ENCODE results near the gene SLFN12. TPM values are rescaled to one million over a fixed set of nuclear protein-coding genes. Genes with fewer than 3 reads are reported as not detected.
"Not testable (repeated sequence)": the region's sequence is repeated elsewhere in the genome, so short reads cannot be mapped to it uniquely, and the experiment has no call there.

SLFN12 gene
- total RNA-seq, 2 experiments from 2014 or later = 5.4 TPM

DNA sequence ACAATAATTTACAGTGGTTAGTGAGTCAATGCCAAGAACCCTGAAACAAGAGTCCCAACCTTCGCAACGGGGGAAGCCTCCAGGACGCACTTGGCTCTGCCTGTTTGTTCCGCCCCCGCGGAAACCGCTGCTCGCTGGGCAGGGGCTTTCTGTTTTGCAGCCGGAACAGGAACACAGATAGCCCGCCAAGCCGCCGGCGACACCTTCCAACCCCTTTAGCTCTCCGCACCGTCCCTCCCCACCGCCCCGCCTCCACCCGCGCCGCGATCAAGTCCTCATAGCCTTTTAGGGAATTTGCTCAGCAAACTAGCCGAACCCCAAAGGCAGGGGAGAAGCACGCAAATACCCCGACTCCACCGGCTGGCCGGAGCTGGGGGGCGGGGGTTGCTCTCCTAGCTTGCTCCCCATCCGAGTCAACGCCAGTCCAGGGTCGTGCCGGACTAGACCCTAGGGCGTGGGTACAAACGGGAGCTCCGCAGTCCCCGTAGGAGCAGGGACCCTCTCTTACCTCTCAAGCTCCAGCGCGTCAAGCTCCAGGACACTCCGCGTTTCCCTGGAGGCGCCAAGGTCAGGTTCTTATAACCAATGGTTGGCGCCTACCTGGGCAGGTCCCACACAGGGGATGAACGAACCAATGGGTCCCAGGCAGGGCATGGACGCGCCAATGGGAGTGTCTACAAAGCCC lies 16.1 kb upstream of the SLFN12 start, which contains the start of gene SLFN13:
Gene SLFN13 (minus strand): TSS at position 553 of the 685 bp plus-strand sequence. CDS start 3,086 bp downstream, outside the sequence.
- H3K27ac Mint-ChIP-seq = peak within 1 kb of the TSS; percentile 51
- H3K36me3 Mint-ChIP-seq (ENCODE audit: low read depth) = no peaks in the 10 kb centered on the region
- H3K4me1 Mint-ChIP-seq = peaks cover 15% of the 10 kb centered on the region
- CTCF ChIA-PET = interaction anchor here (0.7 to 1.3 kb wide), 8 partner anchors 22 to 308 kb away, joined by 3 to 4 read pairs (median 3); no protein-coding TSS in a partner anchor
- H3K9me3 Mint-ChIP-seq (ENCODE audit: low read depth) = no peaks in the 10 kb centered on the region
- ATAC-seq (peak; percentile 97), DNase-seq (peak; percentile 97)
- H3K4me3 Mint-ChIP-seq = peak within 1 kb of the TSS; percentile 46
- no peaks in the 10 kb centered on the region for H3K27me3 Mint-ChIP-seq
- POLR2A ChIA-PET = interaction anchor here (0.6 to 1.0 kb wide), 4 partner anchors 39 to 234 kb away, joined by 3 to 6 read pairs (median 4); no protein-coding TSS in a partner anchor
- intact Hi-C loops (cut with DNase I, micrococcal nuclease) = loop anchor here (1.0 to 5.0 kb wide), 9 partner anchors 15 to 203 kb away; partner anchors contain the start of genes SLFN11 (in 1 of the 2) and SLFN12L (in 1 of the 2)

DNA sequence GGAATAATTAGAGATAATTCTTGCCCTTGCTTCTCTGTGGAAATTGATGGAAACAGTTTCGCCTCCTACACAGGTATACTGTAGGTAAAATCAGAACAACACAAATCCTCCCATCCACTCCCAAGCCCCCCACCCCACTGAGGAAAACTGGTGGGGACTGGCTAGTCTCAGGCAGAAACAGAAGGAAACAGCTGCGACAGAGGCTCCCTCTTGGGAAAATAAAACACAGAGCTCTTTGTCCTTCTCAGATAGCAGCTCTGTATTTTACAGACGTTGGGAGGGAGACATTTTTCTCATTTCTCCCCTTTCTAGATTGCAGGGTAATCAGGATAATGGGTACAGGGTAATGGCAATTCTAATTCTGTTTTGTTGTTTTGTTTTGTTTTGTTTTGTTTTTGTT lies 15.2 kb upstream of the SLFN12 start:
- intact Hi-C loops (cut with DNase I, micrococcal nuclease) = loop anchor here in 1 of 2 experiments (5.0 kb wide), 1 partner anchor 135 kb away; no protein-coding TSS in a partner anchor
- ChIA-PET POLR2A (interaction anchor here (1.0 kb wide), 2 partner anchors 39 to 41 kb away, joined by 4 to 6 read pairs; no protein-coding TSS in a partner anchor), CTCF (interaction anchor here (0.7 to 1.4 kb wide), 4 partner anchors 92 to 196 kb away, joined by 3 to 4 read pairs (median 3); no protein-coding TSS in a partner anchor)
- Mint-ChIP-seq H3K4me3 (peak overlapping the region; percentile 46), H3K4me1 (peaks cover 15% of the 10 kb centered on the region), H3K27ac (no peak overlapping the region), H3K9me3 (ENCODE audit: low read depth) (no peaks in the 10 kb centered on the region), H3K36me3 (ENCODE audit: low read depth) (no peaks in the 10 kb centered on the region), H3K27me3 (no peaks in the 10 kb centered on the region)
- ATAC-seq (no peak), DNase-seq (no peak)

DNA sequence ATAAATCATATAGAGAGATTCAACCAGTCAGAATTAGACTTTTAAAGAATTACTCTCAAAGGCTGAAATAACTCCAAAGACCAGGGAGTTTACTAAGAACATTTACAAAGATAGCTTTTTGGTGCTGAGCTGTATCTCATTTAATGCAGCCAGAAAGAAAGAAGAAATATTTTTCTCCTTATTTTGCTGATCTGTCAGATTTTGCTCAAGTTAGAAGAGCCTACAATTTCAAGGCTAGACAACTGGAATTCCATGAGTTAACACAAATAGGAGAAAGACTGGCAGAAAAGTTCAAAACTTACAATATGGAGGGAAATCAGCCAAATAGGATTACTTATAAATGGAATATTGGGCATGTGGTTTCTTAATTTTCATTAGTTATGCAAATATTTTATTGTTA lies 6.1 kb upstream of the SLFN12 start:
- Mint-ChIP-seq H3K27ac (no peak overlapping the region), H3K9me3 (ENCODE audit: low read depth) (no peaks in the 10 kb centered on the region), H3K4me1 (peaks cover 7% of the 10 kb centered on the region), H3K36me3 (ENCODE audit: low read depth) (no peaks in the 10 kb centered on the region), H3K4me3 (no peak overlapping the region), H3K27me3 (no peaks in the 10 kb centered on the region)
- ChIA-PET CTCF (no interaction called here), POLR2A (interaction anchor here (0.7 kb wide), 1 partner anchor 364 kb away, joined by 7 read pairs; no protein-coding TSS in a partner anchor)
- intact Hi-C loops (cut with DNase I, micrococcal nuclease) = loop anchor here in 1 of 2 experiments (10.0 kb wide), 1 partner anchor 366 kb away; the partner anchor contains the start of gene TAF15
- ATAC-seq (no peak), DNase-seq (no peak)

DNA sequence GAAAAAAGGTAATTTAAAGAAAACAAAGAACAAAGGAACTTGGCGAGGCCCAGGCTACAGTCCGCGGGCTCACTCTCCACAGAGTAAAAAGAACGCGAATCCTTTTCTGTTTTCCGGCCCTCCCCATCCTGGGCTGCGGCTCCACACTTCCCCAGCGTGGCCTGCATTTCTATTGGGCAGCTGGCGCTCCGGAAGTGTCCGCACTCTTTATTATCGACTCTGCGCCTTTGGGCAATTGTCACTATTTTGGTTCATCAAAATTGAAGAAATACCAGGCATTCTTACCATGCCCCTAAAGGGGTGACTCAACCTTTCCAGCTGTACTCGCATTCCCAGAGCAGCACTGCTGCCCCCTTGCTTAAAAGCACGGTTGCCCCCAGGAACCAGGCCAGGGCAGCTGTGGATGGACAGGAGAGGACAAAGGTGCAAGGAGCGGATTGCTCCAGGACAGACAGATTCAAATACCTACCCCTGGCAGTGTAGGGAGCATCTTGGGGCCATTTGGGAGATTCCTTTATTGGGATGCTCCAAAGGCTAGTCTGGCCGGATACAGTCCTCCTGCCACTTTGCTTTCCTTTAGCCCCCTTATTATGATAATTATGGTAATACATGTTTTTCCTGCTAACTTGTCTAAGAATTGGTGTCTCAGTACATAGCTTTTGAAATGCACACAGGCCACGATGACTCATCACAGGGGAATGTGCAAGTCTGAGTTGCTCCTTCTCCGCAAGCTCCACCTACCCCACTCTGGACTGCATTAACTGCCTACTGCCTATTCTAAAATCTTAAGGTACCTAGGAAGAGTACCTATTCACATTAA lies 985 bp upstream of the SLFN12 start:
- peak; percentile 93 for ATAC-seq
- H3K4me1 Mint-ChIP-seq = peaks cover 35% of the 10 kb centered on the region
- intact Hi-C loops (cut with DNase I, micrococcal nuclease) = loop anchor here in 1 of 2 experiments (1.0 to 10.0 kb wide), 7 partner anchors 15 to 372 kb away; partner anchors contain the start of genes NLE1, SLFN11, SLFN12L and SLFN13
- no peaks in the 10 kb centered on the region for H3K27me3 Mint-ChIP-seq
- ChIA-PET POLR2A (interaction anchor here (0.6 to 1.7 kb wide), 5 partner anchors 55 to 292 kb away, joined by 3 to 7 read pairs (median 4); partner anchors contain the start of gene SLFN11), CTCF (interaction anchor here (0.8 to 1.9 kb wide), 4 partner anchors 22 to 196 kb away, joined by 3 to 6 read pairs (median 4); no protein-coding TSS in a partner anchor)
- no peaks in the 10 kb centered on the region for H3K36me3 Mint-ChIP-seq (ENCODE audit: low read depth)
- peak overlapping the region; percentile 90 for H3K4me3 Mint-ChIP-seq
- no peaks in the 10 kb centered on the region for H3K9me3 Mint-ChIP-seq (ENCODE audit: low read depth)
- peak; percentile 84 for DNase-seq
- peak overlapping the region; percentile 98 for H3K27ac Mint-ChIP-seq

DNA sequence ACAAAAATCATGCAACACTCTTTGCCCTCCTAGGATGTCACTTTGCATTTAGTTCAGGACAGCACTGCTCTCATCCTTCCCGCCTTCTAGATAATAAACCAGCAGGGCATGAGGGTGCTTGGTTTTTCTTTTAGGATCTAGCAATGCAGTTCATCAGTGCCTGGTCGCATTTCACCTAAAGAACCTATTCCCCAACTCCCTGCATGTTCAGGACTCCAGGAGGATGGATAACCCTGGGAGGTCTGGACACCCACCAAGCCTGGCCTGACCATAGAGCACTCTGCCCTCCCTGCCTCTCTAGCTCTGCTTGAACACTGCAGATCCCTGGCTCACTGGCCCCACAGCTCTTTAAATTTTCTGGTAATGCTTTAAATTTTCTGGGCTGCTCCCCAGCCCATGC lies 2.6 kb downstream of the SLFN12 start:
- Mint-ChIP-seq H3K27me3 (no peaks in the 10 kb centered on the region), H3K9me3 (ENCODE audit: low read depth) (no peaks in the 10 kb centered on the region), H3K27ac (no peak overlapping the region), H3K36me3 (ENCODE audit: low read depth) (peaks cover 2% of the 10 kb centered on the region), H3K4me1 (peaks cover 40% of the 10 kb centered on the region), H3K4me3 (no peak overlapping the region)
- DNase-seq = no peak
- ChIA-PET CTCF (interaction anchor here (0.5 to 0.6 kb wide), 2 partner anchors 172 to 1047 kb away, joined by 3 to 4 read pairs; no protein-coding TSS in a partner anchor), POLR2A (interaction anchor here (0.5 kb wide), 1 partner anchor 9 kb away, joined by 8 read pairs; no protein-coding TSS in a partner anchor)
- intact Hi-C loops (cut with DNase I, micrococcal nuclease) = loop anchor here in 1 of 2 experiments (10.0 kb wide), 1 partner anchor 375 kb away; the partner anchor contains the start of gene TAF15
- ATAC-seq = no peak

DNA sequence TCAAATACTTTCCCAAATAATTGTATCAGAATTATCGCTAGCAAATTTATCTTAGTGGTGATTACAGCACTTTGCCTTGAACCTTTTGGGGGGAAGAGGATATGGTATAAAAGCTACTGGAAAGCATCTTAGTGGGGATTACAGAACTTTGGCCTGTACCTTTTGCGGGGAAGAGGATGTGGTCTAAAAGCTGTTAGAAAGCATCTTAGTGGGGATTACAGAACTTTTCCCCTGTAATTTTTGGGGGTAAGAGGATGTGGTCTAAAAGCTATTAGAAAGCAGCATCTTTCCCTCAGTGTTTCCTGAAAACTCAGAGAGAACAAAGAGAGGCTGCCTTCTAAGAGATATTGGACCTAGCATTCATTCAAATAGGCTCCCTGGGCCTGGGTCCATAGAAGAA lies 4.1 kb downstream of the SLFN12 start:
- intact Hi-C loops (cut with DNase I, micrococcal nuclease) = no loop called here
- Mint-ChIP-seq H3K27ac (no peak overlapping the region), H3K4me3 (no peak overlapping the region), H3K36me3 (ENCODE audit: low read depth) (peaks cover 2% of the 10 kb centered on the region), H3K27me3 (no peaks in the 10 kb centered on the region), H3K9me3 (ENCODE audit: low read depth) (no peaks in the 10 kb centered on the region), H3K4me1 (peaks cover 31% of the 10 kb centered on the region)
- ATAC-seq (no peak), DNase-seq (no peak)
- POLR2A ChIA-PET = no interaction called here
- CTCF ChIA-PET = no interaction called here

DNA sequence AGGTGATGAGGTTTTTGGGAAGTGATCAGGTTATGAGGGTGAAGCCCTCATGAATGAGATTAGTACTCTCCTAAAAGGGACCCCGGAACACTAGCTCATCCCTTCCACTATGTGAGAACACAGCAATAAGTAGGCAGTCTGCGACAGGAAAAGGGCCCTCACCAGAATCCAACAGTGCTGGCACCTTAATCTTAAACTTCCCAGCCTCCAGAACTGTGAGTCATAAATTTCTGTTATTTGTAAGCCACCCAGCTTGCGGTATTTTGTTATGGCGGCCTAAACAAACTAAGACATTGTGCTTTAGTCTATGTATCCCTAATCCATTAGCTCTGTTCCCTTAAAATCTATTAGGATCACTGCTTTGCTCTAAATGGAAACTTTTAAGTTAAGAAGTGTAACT lies 8.5 kb downstream of the SLFN12 start:
- H3K4me1 Mint-ChIP-seq = peaks cover 10% of the 10 kb centered on the region
- H3K36me3 Mint-ChIP-seq (ENCODE audit: low read depth) = peaks cover 7% of the 10 kb centered on the region
- CTCF ChIA-PET = interaction anchor here (0.7 kb wide), 1 partner anchor 507 kb away, joined by 3 read pairs; no protein-coding TSS in a partner anchor

DNA sequence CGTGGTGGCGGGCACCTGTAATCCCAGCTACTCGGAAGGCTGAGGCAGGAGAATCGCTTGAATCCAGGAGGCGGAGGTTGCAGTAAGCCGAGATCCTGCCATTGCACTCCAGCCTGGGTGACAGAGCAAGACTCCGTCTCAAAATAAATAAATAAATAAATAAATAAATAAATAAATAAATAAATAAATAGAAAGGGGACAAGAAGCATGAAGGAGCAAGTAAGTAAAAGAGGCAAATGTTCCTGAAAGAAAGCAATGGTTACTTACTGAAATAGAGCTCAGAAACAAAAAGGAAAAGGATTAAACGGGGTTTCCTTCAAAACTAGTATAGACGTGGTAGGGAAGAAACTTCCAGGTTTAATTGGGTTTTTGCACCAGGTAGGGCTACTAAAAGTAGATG lies 11.2 kb downstream of the SLFN12 start:
- H3K9me3 Mint-ChIP-seq (ENCODE audit: low read depth); intact Hi-C loops (cut with DNase I, micrococcal nuclease); H3K27me3 Mint-ChIP-seq; ATAC-seq; H3K36me3 Mint-ChIP-seq (ENCODE audit: low read depth); CTCF ChIA-PET; DNase-seq; H3K4me1 Mint-ChIP-seq; H3K27ac Mint-ChIP-seq; H3K4me3 Mint-ChIP-seq: not testable (repeated sequence)
- POLR2A ChIA-PET = interaction anchor here (0.6 to 0.7 kb wide), 2 partner anchors 9 to 713 kb away, joined by 3 to 8 read pairs; no protein-coding TSS in a partner anchor

More for the DNA sequence above, 8.5 kb downstream of the SLFN12 start:
- Mint-ChIP-seq H3K27me3 (no peaks in the 10 kb centered on the region), H3K27ac (no peak overlapping the region), H3K4me3 (no peak overlapping the region), H3K9me3 (ENCODE audit: low read depth) (no peaks in the 10 kb centered on the region)
- DNase-seq (no peak), ATAC-seq (no peak)
- intact Hi-C loops (cut with DNase I, micrococcal nuclease) = no loop called here
- POLR2A ChIA-PET = no interaction called here

DNA sequence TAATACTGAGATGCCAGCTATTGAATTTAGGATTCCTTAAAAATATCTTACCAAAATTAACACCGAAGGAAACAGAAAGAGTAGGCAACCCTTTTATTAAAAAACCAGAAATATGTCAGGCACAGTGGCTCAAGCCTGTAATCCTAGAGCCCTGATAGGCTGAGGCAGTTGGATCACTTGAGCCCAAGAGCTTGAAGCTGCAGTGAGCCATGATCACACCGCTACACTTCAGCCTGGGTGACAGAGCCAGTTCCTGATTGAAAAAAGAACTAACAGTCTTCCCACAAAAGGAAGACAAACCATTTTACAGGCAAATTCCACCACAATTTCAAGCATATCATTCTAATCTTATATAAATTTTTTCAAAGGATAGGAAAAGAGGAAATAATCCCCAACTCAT lies 15.6 kb downstream of the SLFN12 start:
- Mint-ChIP-seq H3K27me3 (no peaks in the 10 kb centered on the region), H3K9me3 (ENCODE audit: low read depth) (peaks cover 9% of the 10 kb centered on the region), H3K36me3 (ENCODE audit: low read depth) (peaks cover 17% of the 10 kb centered on the region), H3K4me3 (no peak overlapping the region), H3K27ac (no peak overlapping the region), H3K4me1 (peaks cover 10% of the 10 kb centered on the region)
- ATAC-seq = no peak
- POLR2A ChIA-PET = no interaction called here
- intact Hi-C loops (cut with DNase I, micrococcal nuclease) = no loop called here
- CTCF ChIA-PET = no interaction called here
- DNase-seq = no peak

DNA sequence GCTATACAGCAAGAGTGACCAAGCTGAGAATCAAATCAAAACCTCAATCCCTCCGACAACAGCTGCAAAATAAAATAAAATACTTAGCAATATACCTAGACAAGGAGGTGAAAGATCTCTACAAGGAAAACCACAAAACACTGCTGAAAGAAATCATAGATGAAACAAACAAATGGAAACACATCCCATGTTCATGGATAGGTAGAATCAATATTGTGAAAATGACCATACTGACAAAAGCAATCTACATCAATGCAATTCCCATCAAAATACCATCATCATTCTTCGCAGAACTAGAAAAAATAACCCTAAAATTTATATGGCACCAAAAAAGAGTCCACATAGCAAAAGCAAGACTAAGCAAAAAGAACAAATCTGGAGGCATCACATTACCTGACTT lies 17.6 kb downstream of the SLFN12 start:
- H3K27me3 Mint-ChIP-seq; POLR2A ChIA-PET; intact Hi-C loops (cut with DNase I, micrococcal nuclease): not testable (repeated sequence)

DNA sequence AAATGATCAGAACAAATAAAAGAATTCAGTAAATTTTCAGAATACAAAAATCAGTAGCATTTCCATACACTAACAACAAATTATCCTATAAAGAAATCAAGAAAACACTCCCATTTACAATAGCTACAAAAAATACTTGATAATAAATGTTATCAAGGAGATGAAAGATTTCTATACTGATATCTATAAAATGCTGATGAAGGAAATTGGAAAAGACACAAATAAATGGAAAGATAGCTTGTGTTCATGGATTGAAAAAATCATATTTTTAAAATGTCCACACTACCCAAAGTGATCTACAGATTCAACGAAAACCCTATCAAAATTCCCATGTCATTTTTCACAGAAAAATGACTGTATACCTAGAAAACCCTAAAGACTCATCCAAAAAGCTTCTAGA lies 18.1 kb downstream of the SLFN12 start:
- no peak overlapping the region for H3K27ac Mint-ChIP-seq
- ChIA-PET POLR2A (no interaction called here), CTCF (no interaction called here)
- peaks cover 10% of the 10 kb centered on the region for H3K4me1 Mint-ChIP-seq
- DNase-seq (no peak), ATAC-seq (no peak)
- intact Hi-C loops (cut with DNase I, micrococcal nuclease) = no loop called here
- H3K4me3 Mint-ChIP-seq = no peak overlapping the region
- no peaks in the 10 kb centered on the region for H3K27me3 Mint-ChIP-seq
- H3K9me3 Mint-ChIP-seq (ENCODE audit: low read depth) = peaks cover 9% of the 10 kb centered on the region
- H3K36me3 Mint-ChIP-seq (ENCODE audit: low read depth) = peaks cover 15% of the 10 kb centered on the region

More for the DNA sequence above, 17.6 kb downstream of the SLFN12 start:
- H3K9me3 Mint-ChIP-seq (ENCODE audit: low read depth); H3K27ac Mint-ChIP-seq; ATAC-seq; CTCF ChIA-PET; DNase-seq; H3K4me3 Mint-ChIP-seq: not testable (repeated sequence)
- Mint-ChIP-seq H3K4me1 (peaks cover 10% of the 10 kb centered on the region), H3K36me3 (ENCODE audit: low read depth) (peaks cover 17% of the 10 kb centered on the region)
